ENCODE data around the gene GPR141.

GPR141 gene

GRCh38 chr7:37657816-37658215 is 25.8 kb upstream of the GPR141 start:
- H3K4me3 ChIP-seq (ENCODE audit: low read depth in 1 of 2, low read length in 2 of 2) = no peak overlapping the region
- H2AFZ ChIP-seq (ENCODE audit: low read depth, low read length) = no peak overlapping the region
- no peaks in the 10 kb centered on the region for H3K79me2 ChIP-seq (ENCODE audit: insufficient read depth, low read length)
- TF ChIP-seq EZH2 (IDR thresholded peaks at IDR 0.05; ENCODE audit: borderline replicate concordance, low read depth, low read length, severe bottlenecking) (no peak), CTCF (IDR thresholded peaks at IDR 0.05; ENCODE audit: borderline replicate concordance, extremely low read depth, low read length, poor library complexity, severe bottlenecking) (no peak)
- no peak overlapping the region for H3K4me2 ChIP-seq (ENCODE audit: insufficient read depth, low read length)
- H3K4me1 ChIP-seq (ENCODE audit: insufficient read depth, low read length) = no peaks in the 10 kb centered on the region
- H3K36me3 ChIP-seq (ENCODE audit: insufficient read depth, low read length) = no peaks in the 10 kb centered on the region
- H3K27ac ChIP-seq (ENCODE audit: low read length) = no peak overlapping the region
- ATAC-seq (ENCODE audit: insufficient read depth, low read depth) (no peak), DNase-seq (no peak)
- H3K9ac ChIP-seq (ENCODE audit: low read depth, low read length) = no peak overlapping the region
- H4K20me1 ChIP-seq (ENCODE audit: insufficient read depth, low read length) = no peaks in the 10 kb centered on the region
- no peaks in the 10 kb centered on the region for H3K27me3 ChIP-seq (ENCODE audit: insufficient read depth, low read length, poor library complexity)
- no peaks in the 10 kb centered on the region for H3K9me3 ChIP-seq (ENCODE audit: insufficient read depth, low read length, severe bottlenecking)

- H2AFZ ChIP-seq (ENCODE audit: low read depth, low read length) = no peak overlapping the region
- no peaks in the 10 kb centered on the region for H3K27me3 ChIP-seq (ENCODE audit: insufficient read depth, low read length, poor library complexity)
- DNase-seq (no peak), ATAC-seq (ENCODE audit: insufficient read depth, low read depth) (no peak)
- no peak overlapping the region for H3K4me3 ChIP-seq (ENCODE audit: low read depth in 1 of 2, low read length in 2 of 2)
- H3K36me3 ChIP-seq (ENCODE audit: insufficient read depth, low read length) = no peaks in the 10 kb centered on the region
- no peaks in the 10 kb centered on the region for H3K79me2 ChIP-seq (ENCODE audit: insufficient read depth, low read length)
- H3K9ac ChIP-seq (ENCODE audit: low read depth, low read length) = no peak overlapping the region
- H3K9me3 ChIP-seq (ENCODE audit: insufficient read depth, low read length, severe bottlenecking) = no peaks in the 10 kb centered on the region
- no peaks in the 10 kb centered on the region for H3K4me1 ChIP-seq (ENCODE audit: insufficient read depth, low read length)
- TF ChIP-seq CTCF (IDR thresholded peaks at IDR 0.05; ENCODE audit: borderline replicate concordance, extremely low read depth, low read length, poor library complexity, severe bottlenecking) = no peak
- no peak for TF ChIP-seq EZH2 (IDR thresholded peaks at IDR 0.05; ENCODE audit: borderline replicate concordance, low read depth, low read length, severe bottlenecking)
- H3K27ac ChIP-seq (ENCODE audit: low read length) = no peak overlapping the region
- no peaks in the 10 kb centered on the region for H4K20me1 ChIP-seq (ENCODE audit: insufficient read depth, low read length)
- no peak overlapping the region for H3K4me2 ChIP-seq (ENCODE audit: insufficient read depth, low read length)
Measured at GRCh38 chr7:37659971-37660565, 23.5 kb upstream of the GPR141 start.

- Histone ChIP-seq H3K4me2 (ENCODE audit: insufficient read depth, low read length) (no peak overlapping the region), H3K9me3 (ENCODE audit: insufficient read depth, low read length, severe bottlenecking) (no peaks in the 10 kb centered on the region), H3K4me1 (ENCODE audit: insufficient read depth, low read length) (no peaks in the 10 kb centered on the region), H3K4me3 (ENCODE audit: low read depth in 1 of 2, low read length in 2 of 2) (no peak overlapping the region), H3K27ac (ENCODE audit: low read length) (no peak overlapping the region), H3K9ac (ENCODE audit: low read depth, low read length) (no peak overlapping the region), H4K20me1 (ENCODE audit: insufficient read depth, low read length) (no peaks in the 10 kb centered on the region), H2AFZ (ENCODE audit: low read depth, low read length) (no peak overlapping the region), H3K36me3 (ENCODE audit: insufficient read depth, low read length) (no peaks in the 10 kb centered on the region), H3K79me2 (ENCODE audit: insufficient read depth, low read length) (no peaks in the 10 kb centered on the region), H3K27me3 (ENCODE audit: insufficient read depth, low read length, poor library complexity) (no peaks in the 10 kb centered on the region)
- no peak for ATAC-seq (ENCODE audit: insufficient read depth, low read depth)
- no peak for DNase-seq
- TF ChIP-seq EZH2 (IDR thresholded peaks at IDR 0.05; ENCODE audit: borderline replicate concordance, low read depth, low read length, severe bottlenecking) (no peak), CTCF (IDR thresholded peaks at IDR 0.05; ENCODE audit: borderline replicate concordance, extremely low read depth, low read length, poor library complexity, severe bottlenecking) (no peak)
Measured at GRCh38 chr7:37660614-37661013, 23.0 kb upstream of the GPR141 start.

GRCh38 chr7:37663693-37664092 is 19.9 kb upstream of the GPR141 start:
- TF ChIP-seq EZH2 (IDR thresholded peaks at IDR 0.05; ENCODE audit: borderline replicate concordance, low read depth, low read length, severe bottlenecking) (no peak), CTCF (IDR thresholded peaks at IDR 0.05; ENCODE audit: borderline replicate concordance, extremely low read depth, low read length, poor library complexity, severe bottlenecking) (no peak)
- Histone ChIP-seq H3K27me3 (ENCODE audit: insufficient read depth, low read length, poor library complexity) (no peaks in the 10 kb centered on the region), H2AFZ (ENCODE audit: low read depth, low read length) (no peak overlapping the region), H3K79me2 (ENCODE audit: insufficient read depth, low read length) (no peaks in the 10 kb centered on the region), H3K9me3 (ENCODE audit: insufficient read depth, low read length, severe bottlenecking) (no peaks in the 10 kb centered on the region), H3K9ac (ENCODE audit: low read depth, low read length) (no peak overlapping the region), H3K4me2 (ENCODE audit: insufficient read depth, low read length) (no peak overlapping the region), H3K27ac (ENCODE audit: low read length) (no peak overlapping the region), H3K36me3 (ENCODE audit: insufficient read depth, low read length) (no peaks in the 10 kb centered on the region), H3K4me1 (ENCODE audit: insufficient read depth, low read length) (no peaks in the 10 kb centered on the region), H3K4me3 (ENCODE audit: low read depth in 1 of 2, low read length in 2 of 2) (no peak overlapping the region), H4K20me1 (ENCODE audit: insufficient read depth, low read length) (no peaks in the 10 kb centered on the region)
- DNase-seq (no peak), ATAC-seq (ENCODE audit: insufficient read depth, low read depth) (no peak)

All from DND-41 (cell line).